ENCODE results near the gene TUBA1A. TPM values are rescaled to one million over a fixed set of nuclear protein-coding genes. Genes with fewer than 3 reads are reported as not detected.

TUBA1A gene
- 1,211 and 1,863 TPM in 2 replicates for total RNA-seq (ENCODE audit: low replicate concordance)

DNA sequence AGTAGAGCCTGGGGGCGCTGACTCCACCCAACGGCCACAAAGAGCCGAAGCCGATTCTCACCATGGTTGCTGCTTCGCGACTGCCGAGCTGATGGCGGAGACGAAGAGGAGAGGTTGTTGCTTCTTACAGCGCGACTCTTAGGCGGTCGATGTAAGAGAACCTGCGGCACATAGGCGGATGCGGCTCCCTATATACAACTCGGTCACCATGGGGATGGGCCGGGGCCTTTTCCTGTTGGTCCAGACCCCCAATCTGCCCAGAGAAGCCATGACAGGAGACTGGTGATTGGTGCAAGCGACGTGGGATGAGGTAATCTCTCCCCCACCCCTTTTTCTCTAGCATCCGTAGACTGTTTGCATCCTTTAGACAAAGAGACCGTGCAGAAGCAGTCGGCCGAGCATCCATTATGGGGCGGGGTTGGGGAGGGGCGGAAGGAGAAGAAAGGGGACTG lies at the start of gene TUBA1A:
Gene TUBA1A, minus strand, starts transcription at position 165 of the 452 bp plus-strand sequence. Its CDS starts 101 bp downstream, at position 64.
- H3K9me3 Mint-ChIP-seq = peaks cover 3% of the 10 kb centered on the region
- peak within 1 kb of the TSS; percentile 100 for H3K27ac Mint-ChIP-seq
- Histone ChIP-seq H3K27me3 (no peaks in the 10 kb centered on the region), H3F3A (ENCODE audit: low read depth) (peaks cover 42% of the 10 kb centered on the region), H3K79me2 (ENCODE audit: low read depth) (peaks cover 32% of the 10 kb centered on the region), H2AFZ (replicated peaks) (peak within 1 kb of the TSS; percentile 4), H3K27ac (peak within 1 kb of the TSS; percentile 93), H3K4me1 (peaks cover 26% of the 10 kb centered on the region), H3K4me2 (peak within 1 kb of the TSS; percentile 97), H3K9ac (peak within 1 kb of the TSS; percentile 79), H3K4me3 (peak within 1 kb of the TSS; percentile 96), H3K9me3 (ENCODE audit: low read depth) (no peaks in the 10 kb centered on the region), H3K36me3 (peaks cover 11% of the 10 kb centered on the region), H4K20me1 (ENCODE audit: low read depth) (peaks cover 43% of the 10 kb centered on the region)
- no peak for TF ChIP-seq EZH2phosphoT487 (IDR thresholded peaks at IDR 0.05)
- no peak for TF ChIP-seq EZH2 (IDR thresholded peaks at IDR 0.05)
- TF ChIP-seq, protein P1, sequence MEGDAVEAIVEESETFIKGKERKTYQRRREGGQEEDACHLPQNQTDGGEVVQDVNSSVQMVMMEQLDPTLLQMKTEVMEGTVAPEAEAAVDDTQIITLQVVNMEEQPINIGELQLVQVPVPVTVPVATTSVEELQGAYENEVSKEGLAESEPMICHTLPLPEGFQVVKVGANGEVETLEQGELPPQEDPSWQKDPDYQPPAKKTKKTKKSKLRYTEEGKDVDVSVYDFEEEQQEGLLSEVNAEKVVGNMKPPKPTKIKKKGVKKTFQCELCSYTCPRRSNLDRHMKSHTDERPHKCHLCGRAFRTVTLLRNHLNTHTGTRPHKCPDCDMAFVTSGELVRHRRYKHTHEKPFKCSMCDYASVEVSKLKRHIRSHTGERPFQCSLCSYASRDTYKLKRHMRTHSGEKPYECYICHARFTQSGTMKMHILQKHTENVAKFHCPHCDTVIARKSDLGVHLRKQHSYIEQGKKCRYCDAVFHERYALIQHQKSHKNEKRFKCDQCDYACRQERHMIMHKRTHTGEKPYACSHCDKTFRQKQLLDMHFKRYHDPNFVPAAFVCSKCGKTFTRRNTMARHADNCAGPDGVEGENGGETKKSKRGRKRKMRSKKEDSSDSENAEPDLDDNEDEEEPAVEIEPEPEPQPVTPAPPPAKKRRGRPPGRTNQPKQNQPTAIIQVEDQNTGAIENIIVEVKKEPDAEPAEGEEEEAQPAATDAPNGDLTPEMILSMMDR (IDR thresholded peaks at IDR 0.05) = no peak
- H3K4me1 Mint-ChIP-seq = peaks cover 49% of the 10 kb centered on the region
- peak; percentile 99 for DNase-seq (ENCODE audit: low spot score)
- peaks cover 16% of the 10 kb centered on the region for H3K27me3 Mint-ChIP-seq (ENCODE audit: insufficient read depth, low read depth)
- peaks cover 24% of the 10 kb centered on the region for H3K36me3 Mint-ChIP-seq
- peak within 1 kb of the TSS; percentile 99 for H3K4me3 Mint-ChIP-seq

DNA sequence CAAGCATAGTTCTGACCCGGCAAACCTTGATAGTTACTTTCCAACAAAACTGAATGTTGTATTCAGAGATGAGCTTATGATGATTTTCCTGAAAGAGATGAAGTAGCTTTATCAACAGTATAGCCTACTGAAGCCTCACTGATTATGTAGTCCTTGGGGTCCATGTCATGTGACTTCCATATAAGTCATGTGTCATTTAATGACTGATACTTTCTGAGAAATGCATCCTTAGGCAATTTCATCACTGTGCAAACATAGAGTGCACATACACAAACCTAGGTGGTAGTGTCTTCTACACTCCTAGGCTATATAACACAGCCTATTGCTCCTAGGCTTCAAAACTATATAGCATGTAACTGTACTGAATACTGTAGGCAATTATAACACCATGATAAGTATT lies 47.5 kb upstream of the TUBA1A start:
- H3K36me3 ChIP-seq = no peaks in the 10 kb centered on the region
- H2AFZ ChIP-seq (replicated peaks) = no peak overlapping the region
- no peaks in the 10 kb centered on the region for H3K27me3 ChIP-seq
- Mint-ChIP-seq H3K9me3 (no peaks in the 10 kb centered on the region), H3K36me3 (no peaks in the 10 kb centered on the region), H3K4me1 (peaks cover 41% of the 10 kb centered on the region), H3K27ac (no peak overlapping the region), H3K27me3 (ENCODE audit: insufficient read depth, low read depth) (peaks cover 5% of the 10 kb centered on the region), H3K4me3 (no peak overlapping the region)
- no peak overlapping the region for H3K27ac ChIP-seq
- no peak for DNase-seq (ENCODE audit: low spot score)
- peaks cover 40% of the 10 kb centered on the region for H3F3A ChIP-seq (ENCODE audit: low read depth)
- H3K79me2 ChIP-seq (ENCODE audit: low read depth) = no peaks in the 10 kb centered on the region
- H3K9me3 ChIP-seq (ENCODE audit: low read depth) = no peaks in the 10 kb centered on the region
- no peak for TF ChIP-seq EZH2phosphoT487 (IDR thresholded peaks at IDR 0.05)
- TF ChIP-seq, protein P1 (IDR thresholded peaks at IDR 0.05) = no peak
- no peak for TF ChIP-seq EZH2 (IDR thresholded peaks at IDR 0.05)
- H3K4me1 ChIP-seq = peaks cover 34% of the 10 kb centered on the region
- no peak overlapping the region for H3K4me3 ChIP-seq
- H4K20me1 ChIP-seq (ENCODE audit: low read depth) = no peaks in the 10 kb centered on the region
- H3K9ac ChIP-seq = no peak overlapping the region
- H3K4me2 ChIP-seq = no peak overlapping the region

DNA sequence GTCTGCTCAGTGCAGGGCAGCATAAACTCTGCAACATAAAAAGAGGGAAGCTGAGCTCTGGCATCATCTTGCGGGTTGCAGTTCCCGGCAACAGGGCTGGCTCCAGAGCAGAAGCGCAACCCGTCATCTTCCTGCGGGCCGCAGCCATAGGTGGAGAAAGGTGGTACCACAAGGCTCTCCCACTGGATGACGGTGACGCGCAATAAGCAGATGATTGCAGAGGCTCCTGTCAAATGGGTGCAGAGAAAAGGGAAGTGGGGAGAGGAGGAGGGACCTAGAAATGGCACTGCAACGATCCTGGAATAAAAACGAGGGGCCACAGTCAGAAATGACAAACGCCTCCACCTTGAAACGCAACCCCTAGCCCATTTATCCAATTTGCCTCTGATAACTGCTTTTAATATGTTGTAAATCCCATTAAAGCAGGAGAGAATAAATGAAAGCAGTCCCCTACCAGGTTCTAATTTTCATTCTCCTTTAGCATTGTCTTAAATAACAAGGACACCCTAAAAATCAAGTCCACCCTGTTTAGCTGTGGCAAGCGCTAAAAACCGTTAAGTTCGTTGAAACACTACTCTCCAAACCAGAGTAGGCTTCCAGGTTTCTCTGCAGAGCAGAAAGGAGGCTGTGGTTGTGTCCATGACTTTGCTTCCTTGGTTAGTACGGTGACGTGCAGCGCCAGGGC lies 45.1 kb upstream of the TUBA1A start:
- H3K4me3 Mint-ChIP-seq = peak overlapping the region; percentile 81
- peak overlapping the region; percentile 81 for H3K4me2 ChIP-seq

More for the DNA sequence above, 45.1 kb upstream of the TUBA1A start:
- Mint-ChIP-seq H3K27me3 (ENCODE audit: insufficient read depth, low read depth) (peaks cover 8% of the 10 kb centered on the region), H3K27ac (peak overlapping the region; percentile 98), H3K4me1 (peaks cover 56% of the 10 kb centered on the region), H3K9me3 (no peaks in the 10 kb centered on the region), H3K36me3 (no peaks in the 10 kb centered on the region)
- TF ChIP-seq EZH2 (IDR thresholded peaks at IDR 0.05) (no peak), EZH2phosphoT487 (IDR thresholded peaks at IDR 0.05) (no peak)
- TF ChIP-seq, protein P1 (IDR thresholded peaks at IDR 0.05) = no peak
- H2AFZ ChIP-seq (replicated peaks) = peak overlapping the region; percentile 30
- no peaks in the 10 kb centered on the region for H3K36me3 ChIP-seq
- DNase-seq (ENCODE audit: low spot score) = no peak
- no peaks in the 10 kb centered on the region for H3K79me2 ChIP-seq (ENCODE audit: low read depth)
- no peak overlapping the region for H3K9ac ChIP-seq
- H3K9me3 ChIP-seq (ENCODE audit: low read depth) = no peaks in the 10 kb centered on the region
- peak overlapping the region; percentile 53 for H3K4me3 ChIP-seq
- no peak overlapping the region for H3K27ac ChIP-seq
- peaks cover 33% of the 10 kb centered on the region for H3K4me1 ChIP-seq
- peaks cover 38% of the 10 kb centered on the region for H3F3A ChIP-seq (ENCODE audit: low read depth)
- H4K20me1 ChIP-seq (ENCODE audit: low read depth) = no peaks in the 10 kb centered on the region
- H3K27me3 ChIP-seq = no peaks in the 10 kb centered on the region

Data from neural progenitor cell (in vitro differentiated cells).